ENCODE data around the gene SLC11A1.

SLC11A1 gene

DNA sequence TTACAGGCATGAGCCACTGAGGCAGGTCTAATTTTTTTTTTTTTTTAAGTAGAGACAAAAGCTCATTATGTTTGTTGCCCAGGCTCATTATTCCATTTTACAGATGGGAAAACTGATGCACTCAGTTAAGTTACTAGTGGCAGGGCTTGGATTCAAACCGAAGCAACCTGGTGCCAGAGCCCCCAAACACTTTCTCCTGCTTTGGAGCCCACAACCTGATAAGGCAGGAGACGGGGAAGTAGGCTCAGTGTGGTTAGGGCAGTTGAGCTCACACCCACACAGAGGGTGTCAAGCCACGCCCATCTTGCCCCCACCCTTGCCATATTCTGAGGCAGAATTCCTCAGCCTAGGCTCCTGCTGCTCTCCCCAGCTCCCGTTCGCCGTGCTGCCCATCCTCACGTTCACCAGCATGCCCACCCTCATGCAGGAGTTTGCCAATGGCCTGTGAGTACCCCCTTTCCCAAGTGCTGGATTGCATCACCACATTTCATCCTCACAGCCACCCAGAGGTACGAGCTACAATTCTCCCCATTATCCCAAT, 11.7 kb downstream of the SLC11A1 start:
- no peak for DNase-seq (ENCODE audit: low spot score)

DNA sequence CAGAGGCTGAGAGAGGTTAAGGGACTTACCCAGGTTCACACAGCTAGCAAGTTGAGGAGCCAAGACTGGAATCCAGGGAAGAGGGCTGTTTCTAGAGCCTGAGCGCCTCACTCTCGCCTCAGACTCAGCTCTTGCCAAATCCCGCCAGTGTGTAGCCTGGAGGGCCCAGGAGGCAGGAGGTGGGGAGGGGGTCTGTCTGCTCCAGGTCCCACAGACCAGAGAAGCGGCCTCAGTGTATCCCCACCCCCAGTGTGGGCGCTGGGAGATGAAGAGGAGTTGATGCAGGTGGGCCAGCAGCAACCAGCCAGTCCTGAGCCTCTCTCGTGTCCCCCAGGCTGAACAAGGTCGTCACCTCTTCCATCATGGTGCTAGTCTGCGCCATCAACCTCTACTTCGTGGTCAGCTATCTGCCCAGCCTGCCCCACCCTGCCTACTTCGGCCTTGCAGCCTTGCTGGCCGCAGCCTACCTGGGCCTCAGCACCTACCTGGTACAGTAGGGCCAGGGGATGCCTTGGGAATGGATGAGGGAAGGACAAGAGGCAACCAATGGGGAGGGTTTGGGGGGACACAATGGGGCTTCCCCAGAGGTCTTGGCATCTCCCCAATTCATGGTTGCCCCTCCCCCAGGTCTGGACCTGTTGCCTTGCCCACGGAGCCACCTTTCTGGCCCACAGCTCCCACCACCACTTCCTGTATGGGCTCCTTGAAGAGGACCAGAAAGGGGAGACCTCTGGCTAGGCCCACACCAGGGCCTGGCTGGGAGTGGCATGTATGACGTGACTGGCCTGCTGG, 12.4 kb downstream of the SLC11A1 start:
- no peak for DNase-seq (ENCODE audit: low spot score)

DNA sequence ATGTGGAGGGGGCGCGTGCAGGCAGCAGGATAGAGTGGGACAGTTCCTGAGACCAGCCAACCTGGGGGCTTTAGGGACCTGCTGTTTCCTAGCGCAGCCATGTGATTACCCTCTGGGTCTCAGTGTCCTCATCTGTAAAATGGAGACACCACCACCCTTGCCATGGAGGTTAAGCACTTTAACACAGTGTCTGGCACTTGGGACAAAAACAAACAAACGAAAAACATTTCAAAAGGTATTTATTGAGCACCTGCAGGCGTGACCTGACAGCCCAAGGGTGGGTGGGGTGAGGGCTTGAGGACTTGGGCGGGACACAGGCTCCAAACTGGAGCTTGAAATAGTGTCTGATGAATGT, 13.0 kb downstream of the SLC11A1 start:
- no peak for DNase-seq (ENCODE audit: low spot score)

DNA sequence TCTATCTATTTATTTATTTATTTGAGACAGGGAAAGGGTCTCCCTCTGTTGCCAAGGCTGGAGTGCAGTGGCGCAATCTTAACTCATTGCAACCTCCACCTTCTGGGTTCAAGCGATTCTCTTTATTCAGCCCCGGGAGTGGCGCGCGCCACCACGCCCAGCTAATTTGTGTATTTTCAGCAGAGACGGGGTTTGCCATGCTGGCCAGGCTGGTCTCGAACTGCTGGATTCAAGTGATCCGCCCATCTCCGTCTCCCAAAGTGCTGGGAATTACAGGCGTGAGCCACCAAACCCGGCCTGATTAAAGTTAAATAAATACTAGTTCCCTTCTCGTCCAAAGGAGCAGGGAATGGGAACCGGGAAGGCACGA, 13.4 kb downstream of the SLC11A1 start:
- no peak for DNase-seq (ENCODE audit: low spot score)

DNA sequence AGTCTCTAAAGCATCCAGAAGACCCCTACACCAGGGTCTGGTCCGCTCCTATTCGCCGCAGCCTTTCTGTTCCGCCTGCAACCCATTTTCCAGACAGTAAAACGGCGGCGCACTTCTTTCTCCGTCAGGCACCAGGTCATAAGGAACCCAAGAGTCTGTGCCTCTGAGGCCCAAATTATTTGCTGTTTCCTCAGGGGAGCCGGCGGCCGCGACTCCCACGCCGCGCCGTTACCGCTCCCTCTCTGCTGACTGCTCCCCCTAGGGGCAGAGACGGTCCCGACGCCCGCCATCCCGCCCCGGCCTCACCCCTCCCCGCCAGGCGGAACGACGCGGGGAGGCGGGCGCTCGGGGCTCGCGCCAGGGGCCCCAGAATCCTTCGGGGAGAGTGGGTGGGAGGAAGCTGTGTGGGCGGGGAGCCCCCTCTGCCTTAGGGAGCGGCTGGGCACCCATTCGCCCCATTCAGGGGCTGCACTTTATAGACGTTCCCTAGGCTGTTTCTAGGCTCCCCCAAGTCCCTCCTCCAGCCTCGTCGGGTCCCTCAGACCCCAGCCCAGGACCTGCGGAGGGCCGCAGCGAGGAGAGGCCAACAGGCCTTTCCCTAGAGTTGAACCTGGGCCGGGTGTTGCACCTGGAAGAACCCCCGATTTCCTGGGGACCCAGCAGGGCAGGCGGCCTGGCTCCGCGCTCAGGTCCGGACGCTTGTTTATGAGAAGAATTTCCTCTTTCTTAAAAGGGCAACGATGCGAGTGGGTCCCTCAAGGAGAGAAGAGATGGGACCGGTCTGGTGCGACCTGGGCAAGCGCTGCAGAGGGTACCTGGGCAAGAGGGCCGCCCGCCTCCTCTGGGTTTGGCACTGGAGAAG, 14.0 kb downstream of the SLC11A1 start:
- peak; percentile 83 for DNase-seq (ENCODE audit: low spot score)

DNA sequence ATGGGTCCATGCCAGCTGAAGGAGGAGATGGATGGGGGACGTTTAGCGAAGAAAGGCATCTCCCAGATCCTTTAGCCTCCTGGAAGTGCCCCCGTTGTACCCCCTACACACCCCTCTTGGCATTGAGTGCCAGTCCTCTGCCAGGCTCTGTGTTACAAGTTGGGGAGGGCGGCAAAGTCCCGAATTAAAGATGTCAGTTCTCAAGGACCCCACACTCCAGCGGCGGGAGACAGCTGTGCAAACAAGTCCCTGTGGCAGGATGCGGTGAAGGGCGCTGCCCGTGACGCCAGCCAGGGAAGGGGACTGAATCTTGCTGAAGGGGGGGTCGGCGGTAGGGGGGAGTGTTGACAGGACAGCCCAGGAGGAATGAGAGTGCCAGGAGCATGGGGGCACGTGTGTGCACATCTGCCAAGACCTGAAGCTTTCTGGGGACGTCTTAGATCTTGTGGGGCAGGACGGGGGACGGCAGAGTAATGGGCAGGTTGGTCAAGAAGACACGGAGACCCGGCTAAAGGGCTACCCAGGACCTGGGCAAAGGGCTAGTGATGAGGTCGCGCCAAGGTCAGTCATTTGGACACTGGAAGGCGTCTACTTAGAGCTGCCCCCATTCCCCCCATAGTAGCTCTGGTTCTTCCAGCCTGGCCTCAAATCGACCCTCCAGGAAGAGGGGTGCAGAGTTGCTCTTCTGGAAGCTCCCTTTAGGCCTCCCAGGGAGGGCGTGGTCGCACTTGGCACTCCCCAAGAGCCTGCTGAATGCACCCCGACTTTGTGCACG, 14.8 kb downstream of the SLC11A1 start:
- DNase-seq (ENCODE audit: low spot score), result no peak

DNA sequence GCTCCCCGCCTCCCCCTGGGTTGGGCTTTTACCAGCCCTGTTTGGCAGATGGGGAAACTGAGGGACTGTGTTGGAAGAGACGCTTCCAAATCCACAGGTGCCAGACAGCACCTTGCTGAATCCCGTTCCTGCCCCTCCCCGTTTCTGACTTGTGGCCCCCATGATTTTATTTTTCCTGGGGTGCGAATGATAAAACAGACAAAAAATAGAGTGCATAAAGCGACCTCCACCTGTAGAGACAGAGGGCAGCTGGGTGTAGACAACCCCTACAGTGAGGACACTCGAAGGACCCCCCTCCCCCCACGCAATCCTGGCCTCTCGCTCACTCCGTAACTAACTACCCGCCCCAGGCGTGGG, 15.4 kb downstream of the SLC11A1 start:
- DNase-seq (ENCODE audit: low spot score), result no peak

DNA sequence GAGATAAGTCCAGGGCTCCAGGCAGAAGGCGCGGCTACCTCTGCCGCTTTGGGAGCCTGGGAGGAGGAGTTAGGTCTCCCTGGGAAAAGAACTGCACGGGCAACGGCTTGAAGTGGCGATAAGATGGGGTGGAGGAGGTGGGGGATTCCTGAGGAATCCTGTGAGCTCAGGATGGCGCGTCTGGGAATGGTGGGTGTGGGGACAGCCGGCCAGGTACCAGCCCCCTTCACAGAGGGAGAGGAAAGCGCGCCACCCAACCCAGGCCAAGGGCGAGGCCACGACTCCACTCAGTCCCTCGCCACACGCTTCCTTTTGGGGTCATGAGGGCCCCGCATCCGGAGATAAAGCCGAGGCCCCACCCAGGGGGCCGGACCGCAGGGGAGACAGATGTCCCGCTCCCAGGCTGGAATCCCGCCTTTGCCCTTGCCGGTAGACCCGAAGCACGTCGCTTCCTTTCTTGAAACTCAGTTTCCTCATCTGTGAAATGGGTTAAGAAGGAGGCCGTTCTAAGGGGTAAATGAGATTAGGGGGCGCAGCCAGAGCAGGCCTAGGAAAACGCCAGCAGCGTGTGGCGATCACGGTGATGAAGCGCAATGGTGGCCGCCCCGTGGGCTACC, 15.9 kb downstream of the SLC11A1 start:
- DNase-seq (ENCODE audit: low spot score), result no peak

DNA sequence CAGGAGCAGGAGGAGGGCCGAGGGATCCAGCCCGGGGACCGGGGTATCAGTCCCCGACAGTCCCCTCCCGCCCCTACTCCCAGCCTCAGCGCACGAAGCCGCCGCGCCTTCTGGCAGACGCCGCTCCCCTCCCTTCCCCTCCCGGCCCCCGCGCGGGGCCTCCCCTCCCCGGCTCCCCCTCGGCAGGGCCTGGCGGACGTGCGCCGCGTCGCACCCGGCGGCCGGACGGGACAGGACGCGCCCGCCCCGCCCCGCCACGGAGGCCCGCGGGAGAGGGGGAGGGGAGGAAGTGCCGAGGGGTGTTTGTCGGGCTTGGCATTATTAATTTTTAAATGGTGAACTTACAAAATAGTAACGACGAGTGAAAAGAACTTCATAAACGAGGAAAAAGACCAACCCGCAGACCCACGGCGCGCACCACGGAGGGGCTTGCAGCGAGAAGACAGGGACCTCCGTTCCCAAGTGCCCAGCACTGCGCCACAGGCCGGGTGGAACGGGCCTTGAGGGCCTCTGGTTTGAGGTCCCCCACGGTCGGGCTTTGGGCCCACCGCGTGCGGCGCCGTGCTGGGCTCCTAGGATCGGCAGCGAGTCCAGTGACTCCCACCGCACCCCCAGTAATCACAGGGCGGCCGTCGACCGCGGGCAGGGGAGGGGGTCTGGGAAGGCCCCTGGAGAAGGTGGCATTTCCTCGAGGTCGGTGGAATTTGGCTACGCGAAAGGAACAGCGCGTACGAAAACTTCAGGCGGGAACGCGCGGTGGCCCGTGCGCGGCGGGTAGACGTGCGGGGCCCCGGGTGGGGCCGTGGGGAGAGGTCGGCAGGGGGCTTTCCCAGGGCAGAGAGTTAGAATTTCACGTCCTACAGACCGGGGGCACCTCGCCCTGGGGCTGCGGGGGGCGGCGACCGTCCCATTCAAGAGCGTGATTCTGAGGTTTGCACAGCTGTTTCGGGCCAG, 16.6 kb downstream of the SLC11A1 start:
- DNase-seq (ENCODE audit: low spot score), result peak; percentile 54

DNA sequence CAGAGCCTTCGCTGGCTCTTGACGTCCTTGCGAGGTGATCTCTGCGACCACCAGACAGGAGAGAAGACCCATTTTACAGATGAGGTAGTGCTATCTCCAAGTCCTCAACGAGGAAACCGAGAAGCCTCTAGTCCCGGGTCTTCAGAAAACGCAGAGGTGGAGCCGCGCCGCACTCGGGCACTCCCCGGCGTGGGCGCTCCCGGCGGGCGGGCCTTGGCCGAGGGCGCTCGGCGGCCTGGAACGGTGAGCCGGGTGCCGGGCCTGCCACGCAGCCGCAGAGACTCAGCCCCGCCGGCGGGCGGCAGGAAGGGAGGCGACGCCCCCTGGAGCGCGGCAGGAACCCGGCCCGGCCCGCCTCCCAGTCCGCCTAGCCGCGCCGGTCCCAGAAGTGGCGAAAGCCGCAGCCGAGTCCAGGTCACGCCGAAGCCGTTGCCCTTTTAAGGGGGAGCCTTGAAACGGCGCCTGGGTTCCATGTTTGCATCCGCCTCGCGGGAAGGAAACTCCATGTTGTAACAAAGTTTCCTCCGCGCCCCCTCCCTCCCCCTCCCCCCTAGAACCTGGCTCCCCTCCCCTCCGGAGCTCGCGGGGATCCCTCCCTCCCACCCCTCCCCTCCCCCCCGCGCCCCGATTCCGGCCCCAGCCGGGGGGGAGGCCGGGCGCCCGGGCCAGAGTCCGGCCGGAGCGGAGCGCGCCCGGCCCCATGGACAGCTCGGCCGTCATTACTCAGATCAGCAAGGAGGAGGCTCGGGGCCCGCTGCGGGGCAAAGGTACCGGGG, 17.5 kb downstream of the SLC11A1 start, which contains the start of gene CTDSP1:
TSS of gene CTDSP1 (plus strand) at position 478 of the 776 bp plus-strand sequence. CDS start at position 701, 223 bp downstream.
- DNase-seq (ENCODE audit: low spot score), result peak; percentile 78

DNA sequence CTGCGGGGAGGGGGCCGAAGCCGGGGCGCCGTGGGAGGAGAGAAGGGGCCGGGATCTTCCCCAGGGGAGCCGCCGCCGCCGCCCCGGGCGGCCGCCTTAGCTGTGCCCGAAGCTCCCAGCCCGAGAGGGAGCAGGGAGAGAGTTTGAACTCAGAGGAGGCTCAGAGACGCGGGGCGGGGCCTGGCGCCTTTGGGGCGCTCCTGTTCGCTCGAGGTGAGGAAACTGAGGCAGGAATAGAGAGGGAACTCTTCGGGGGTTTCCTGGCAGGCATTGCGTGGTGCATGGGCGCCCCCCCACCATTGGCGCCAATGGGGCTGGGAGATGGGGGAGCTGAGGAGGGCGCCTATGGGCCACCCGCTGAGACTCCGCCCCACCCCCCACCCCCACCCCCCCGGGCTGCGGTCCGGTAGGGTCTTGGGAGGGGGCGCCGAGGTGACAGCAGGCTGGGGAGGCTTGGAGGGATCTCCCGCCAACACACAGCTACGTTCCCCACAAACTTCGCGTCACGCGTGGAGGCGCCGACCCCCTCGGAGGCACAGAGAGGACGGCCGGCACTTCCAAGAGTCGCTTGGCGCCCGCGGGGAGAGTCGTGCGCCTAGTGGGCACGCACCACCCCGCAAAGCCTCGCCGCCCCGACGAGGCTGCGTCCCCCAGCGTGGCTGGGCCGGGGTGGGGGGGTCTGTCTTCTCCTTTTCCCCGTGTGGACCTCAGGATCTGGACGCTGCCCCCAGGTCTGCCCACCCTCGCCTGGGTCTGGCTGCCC, 18.3 kb downstream of the SLC11A1 start:
- peak; percentile 58 for DNase-seq (ENCODE audit: low spot score)

DNA sequence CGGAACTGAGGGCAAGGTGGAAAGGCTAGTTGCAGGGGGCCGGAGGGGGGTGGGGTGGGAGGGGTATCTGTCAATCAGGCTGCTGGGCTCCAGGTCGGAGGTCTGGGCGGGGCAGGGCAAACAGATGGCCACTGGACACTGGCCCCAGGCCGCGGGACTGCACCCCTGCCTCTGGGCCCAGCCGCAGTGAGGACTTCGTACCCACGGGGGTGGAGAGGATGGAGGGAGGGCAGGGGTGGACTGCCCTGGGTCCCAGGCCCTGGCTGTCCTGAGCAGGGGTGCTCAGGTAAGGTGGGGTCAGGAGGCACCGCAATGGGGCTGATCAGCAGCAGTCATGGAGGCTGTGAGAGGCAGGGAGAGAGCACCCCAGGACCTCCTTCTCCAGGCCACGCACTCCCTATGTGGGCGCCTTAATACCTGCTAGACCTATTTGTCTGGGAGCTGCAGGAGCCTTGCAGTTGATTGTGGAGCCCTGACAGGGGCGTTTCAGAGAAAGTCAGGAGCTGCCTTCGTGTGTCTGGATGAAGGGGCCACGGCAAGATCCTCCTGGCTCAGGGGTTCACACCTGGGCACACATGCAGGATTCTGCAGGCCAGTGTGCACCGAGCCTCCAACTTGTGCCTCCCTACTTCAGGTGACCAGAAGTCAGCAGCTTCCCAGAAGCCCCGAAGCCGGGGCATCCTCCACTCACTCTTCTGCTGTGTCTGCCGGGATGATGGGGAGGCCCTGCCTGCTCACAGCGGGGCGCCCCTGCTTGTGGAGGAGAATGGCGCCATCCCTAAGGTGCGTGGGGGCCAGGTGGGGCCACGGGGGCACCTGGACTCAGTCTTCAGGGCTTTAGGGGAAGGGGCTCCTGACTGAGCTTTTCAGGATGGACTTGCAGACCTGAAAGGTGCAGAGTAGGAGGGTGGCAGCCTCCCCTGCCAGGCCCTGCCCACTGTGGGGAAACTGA, 19.1 kb downstream of the SLC11A1 start:
- DNase-seq (ENCODE audit: low spot score), result peak; percentile 46

DNA sequence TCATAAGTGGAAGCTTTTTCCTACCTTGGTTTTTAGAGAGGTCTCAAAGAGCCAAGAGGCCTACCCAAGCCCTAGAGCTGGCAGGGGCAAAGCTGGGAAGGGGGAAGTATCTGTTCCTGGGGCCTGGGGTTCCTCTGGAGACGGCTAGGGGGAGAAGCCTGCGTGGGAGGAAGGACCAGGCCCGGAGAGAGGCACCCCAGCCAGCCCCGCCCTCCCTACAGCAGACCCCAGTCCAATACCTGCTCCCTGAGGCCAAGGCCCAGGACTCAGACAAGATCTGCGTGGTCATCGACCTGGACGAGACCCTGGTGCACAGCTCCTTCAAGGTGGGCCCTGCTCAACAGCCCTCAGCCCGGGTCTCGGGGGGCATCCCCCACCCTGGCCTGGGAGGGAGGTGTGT, 19.8 kb downstream of the SLC11A1 start:
- no peak for DNase-seq (ENCODE audit: low spot score)

DNA sequence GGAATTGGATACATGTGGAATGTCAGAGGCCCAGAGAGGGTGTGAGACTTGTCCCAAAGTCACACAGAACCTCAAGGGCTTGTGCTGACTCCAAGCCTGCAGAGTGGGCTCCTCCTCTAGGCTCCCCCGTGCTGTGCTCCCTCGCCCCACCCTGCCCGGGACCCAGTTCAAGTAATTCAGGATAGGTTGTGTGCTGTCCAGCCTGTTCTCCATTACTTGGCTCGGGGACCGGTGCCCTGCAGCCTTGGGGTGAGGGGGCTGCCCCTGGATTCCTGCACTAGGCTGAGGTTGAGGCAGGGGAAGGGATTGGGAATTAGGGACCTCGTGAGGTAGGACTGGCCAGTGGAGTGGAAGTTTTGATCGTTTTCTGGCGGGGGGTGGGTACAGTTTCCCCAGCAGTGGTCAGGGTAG, 20.4 kb downstream of the SLC11A1 start:
- no peak for DNase-seq (ENCODE audit: low spot score)

DNA sequence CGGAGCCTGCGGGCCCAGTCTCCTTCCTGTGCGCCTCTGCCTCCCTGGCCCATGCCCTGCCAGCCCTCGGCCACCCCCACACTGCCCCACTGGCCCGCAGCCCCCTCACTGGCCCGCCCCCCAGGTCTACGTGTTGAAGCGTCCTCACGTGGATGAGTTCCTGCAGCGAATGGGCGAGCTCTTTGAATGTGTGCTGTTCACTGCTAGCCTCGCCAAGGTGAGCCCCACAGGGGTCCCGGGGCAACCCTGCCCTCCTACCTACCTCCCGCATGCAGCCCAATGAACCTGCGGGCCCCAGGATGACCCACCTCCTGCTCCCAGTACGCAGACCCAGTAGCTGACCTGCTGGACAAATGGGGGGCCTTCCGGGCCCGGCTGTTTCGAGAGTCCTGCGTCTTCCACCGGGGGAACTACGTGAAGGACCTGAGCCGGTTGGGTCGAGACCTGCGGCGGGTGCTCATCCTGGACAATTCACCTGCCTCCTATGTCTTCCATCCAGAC, 20.9 kb downstream of the SLC11A1 start:
- DNase-seq (ENCODE audit: low spot score), result no peak

DNA sequence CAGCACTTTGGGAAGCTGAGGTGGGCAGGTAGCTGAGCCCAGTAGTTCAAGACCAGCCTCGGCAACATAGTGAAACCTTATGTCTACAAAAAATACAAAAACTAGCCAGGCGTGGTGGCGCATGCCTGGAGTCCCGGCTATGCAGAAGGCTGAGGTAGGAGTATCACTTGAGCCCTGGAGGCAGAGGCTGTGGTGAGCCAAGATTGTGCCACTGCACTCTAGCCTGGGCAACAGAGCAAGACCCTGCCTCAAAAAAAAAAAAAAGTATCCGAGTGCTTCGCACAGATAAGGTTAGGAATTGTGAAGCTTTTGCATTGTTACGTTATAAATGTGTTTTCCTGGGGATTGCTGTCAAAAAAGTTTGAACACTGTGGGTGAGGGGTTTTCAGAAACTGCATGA, 21.7 kb downstream of the SLC11A1 start:
- no peak for DNase-seq (ENCODE audit: low spot score)

DNA sequence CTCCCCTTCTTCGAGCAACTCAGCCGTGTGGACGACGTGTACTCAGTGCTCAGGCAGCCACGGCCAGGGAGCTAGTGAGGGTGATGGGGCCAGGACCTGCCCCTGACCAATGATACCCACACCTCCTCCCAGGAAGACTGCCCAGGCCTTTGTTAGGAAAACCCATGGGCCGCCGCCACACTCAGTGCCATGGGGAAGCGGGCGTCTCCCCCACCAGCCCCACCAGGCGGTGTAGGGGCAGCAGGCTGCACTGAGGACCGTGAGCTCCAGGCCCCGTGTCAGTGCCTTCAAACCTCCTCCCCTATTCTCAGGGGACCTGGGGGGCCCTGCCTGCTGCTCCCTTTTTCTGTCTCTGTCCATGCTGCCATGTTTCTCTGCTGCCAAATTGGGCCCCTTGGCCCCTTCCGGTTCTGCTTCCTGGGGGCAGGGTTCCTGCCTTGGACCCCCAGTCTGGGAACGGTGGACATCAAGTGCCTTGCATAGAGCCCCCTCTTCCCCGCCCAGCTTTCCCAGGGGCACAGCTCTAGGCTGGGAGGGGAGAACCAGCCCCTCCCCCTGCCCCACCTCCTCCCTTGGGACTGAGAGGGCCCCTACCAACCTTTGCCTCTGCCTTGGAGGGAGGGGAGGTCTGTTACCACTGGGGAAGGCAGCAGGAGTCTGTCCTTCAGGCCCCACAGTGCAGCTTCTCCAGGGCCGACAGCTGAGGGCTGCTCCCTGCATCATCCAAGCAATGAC, 22.4 kb downstream of the SLC11A1 start:
- DNase-seq (ENCODE audit: low spot score), result no peak
